Coronary artery (tissue), 2 donors: Measurements from ENCODE around the gene EPB41L1.

Experiments used
- DNase-seq: peaks from one replicate; pipeline ENCODE4 v3.0.0-alpha.2; 2017; ENCODE audit warnings: low spot score
- H3K27ac ChIP-seq, 2 donors: fragments of 200-600 bp; sonication (generic); one replicate each; pipeline ENCODE4 v1.5.1; 2016 to 2019
- H3K4me3 ChIP-seq: fragments of 200-600 bp; sonication (generic); 2 replicates; pipeline ENCODE4 v1.5.1; 2016; ENCODE audit warnings: mild to moderate bottlenecking, moderate library complexity
- TF ChIP-seq, protein P1 (sequence below): fragments of 200-600 bp; sonication (generic); IDR thresholded peaks from one replicate; pipeline ENCODE4 v1.5.1; 2019; ENCODE audit warnings: antibody characterized with exemption

Gene EPB41L1

DNA sequence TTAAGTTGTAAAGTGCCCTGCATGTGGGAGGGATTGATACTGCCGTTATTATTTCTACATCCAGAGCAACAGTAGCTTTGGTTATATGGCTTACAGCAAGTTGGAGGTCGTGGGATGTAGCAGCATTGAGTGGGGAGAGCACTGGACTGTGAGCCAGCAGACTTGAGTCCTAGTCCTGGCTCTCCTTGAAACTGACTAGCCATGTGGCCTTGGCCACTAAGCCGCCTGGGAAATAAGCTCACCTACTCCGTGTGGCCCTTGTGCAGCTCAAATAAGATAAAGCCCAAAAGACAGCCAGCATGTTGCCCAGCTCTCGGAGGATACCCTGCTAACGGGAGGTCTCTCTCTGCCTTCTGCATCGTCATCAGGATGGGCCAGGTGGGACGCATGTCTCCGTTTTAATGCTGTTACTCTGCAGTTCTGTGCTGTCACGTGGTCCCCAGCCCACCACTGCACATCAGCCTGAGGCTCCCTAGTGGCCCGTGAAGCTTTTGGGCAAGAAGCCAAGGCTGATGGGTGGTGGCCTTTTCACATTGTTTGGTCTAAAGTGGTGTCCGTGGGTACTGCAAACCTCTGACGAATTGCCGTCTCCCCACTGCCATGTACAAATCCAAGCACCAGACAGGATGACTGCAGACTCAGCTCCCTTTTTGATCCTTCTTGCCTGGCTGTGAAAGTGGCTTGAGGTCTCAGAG, 7.9 kb downstream of the EPB41L1 start:
- no peak overlapping the region for H3K4me3 ChIP-seq
- no peak overlapping the region for H3K27ac ChIP-seq
- DNase-seq, result no peak
- TF ChIP-seq, protein P1, sequence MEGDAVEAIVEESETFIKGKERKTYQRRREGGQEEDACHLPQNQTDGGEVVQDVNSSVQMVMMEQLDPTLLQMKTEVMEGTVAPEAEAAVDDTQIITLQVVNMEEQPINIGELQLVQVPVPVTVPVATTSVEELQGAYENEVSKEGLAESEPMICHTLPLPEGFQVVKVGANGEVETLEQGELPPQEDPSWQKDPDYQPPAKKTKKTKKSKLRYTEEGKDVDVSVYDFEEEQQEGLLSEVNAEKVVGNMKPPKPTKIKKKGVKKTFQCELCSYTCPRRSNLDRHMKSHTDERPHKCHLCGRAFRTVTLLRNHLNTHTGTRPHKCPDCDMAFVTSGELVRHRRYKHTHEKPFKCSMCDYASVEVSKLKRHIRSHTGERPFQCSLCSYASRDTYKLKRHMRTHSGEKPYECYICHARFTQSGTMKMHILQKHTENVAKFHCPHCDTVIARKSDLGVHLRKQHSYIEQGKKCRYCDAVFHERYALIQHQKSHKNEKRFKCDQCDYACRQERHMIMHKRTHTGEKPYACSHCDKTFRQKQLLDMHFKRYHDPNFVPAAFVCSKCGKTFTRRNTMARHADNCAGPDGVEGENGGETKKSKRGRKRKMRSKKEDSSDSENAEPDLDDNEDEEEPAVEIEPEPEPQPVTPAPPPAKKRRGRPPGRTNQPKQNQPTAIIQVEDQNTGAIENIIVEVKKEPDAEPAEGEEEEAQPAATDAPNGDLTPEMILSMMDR, result no peak

DNA sequence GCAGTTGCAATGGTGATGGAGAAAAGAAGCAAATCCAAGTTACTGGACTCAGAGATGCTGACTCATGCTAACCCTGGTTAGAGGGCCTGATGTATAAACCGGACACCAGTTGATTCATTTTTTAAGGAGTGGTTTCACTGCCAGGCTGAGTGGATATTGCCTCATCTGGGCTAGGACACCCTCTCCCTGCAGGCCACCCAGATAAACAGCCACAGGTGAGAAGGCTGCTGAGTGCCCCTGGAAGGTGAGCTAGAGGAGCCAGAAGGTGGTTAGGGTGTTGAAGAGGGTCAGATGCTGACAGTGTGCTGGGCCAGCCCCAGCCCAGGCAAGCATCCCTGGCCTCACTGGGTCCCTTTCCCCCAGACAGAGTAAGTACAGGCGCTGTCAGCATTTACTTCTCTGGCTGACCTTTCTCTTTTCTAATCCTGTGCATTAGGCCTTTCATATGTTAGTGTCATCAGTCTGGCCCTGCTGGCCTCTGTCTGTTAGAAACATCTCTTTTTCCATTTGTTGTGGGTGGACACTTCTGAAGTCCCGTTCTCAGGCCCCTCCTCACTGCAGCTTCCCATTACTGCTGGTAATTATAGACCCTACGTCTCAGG, 13.5 kb downstream of the EPB41L1 start:
- DNase-seq, result no peak
- H3K4me3 ChIP-seq, result no peak overlapping the region
- H3K27ac ChIP-seq, result no peak overlapping the region
- TF ChIP-seq, protein P1, result no peak

DNA sequence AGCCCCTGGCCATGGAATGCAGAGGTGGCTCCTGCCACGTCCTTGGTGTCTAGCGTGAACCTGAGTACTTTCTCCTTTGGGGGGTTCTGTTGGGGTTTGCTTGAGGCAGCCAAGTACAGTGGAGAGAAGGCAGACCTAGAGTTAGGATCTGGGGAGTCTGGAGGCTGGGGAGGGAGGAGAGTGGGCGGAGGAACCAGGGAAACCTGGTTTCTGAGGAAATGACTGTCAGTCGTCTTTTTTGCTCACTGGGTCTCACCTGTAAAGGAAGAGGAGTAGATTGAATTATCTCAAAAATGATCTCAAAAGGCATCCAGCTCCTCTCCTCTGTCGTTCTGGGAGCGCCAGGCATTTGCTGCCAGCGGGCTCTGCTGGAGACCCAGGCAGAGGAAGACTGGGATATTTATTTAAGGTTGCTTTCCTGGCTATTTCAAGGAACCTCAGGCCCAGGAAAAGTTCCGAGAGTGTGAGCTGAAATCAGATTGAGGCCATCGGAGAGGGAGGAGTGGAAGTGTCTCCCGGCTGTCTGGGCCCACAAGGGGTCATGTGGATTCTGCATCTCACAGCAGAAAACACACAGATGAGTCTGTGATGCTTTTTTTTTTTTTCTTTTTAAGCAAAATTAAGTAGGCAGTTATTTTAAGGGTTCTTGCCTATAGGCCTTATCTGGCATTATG, 16.1 kb downstream of the EPB41L1 start:
- H3K4me3 ChIP-seq, result no peak overlapping the region
- DNase-seq, result no peak
- TF ChIP-seq, protein P1, result no peak
- H3K27ac ChIP-seq, result no peak overlapping the region

DNA sequence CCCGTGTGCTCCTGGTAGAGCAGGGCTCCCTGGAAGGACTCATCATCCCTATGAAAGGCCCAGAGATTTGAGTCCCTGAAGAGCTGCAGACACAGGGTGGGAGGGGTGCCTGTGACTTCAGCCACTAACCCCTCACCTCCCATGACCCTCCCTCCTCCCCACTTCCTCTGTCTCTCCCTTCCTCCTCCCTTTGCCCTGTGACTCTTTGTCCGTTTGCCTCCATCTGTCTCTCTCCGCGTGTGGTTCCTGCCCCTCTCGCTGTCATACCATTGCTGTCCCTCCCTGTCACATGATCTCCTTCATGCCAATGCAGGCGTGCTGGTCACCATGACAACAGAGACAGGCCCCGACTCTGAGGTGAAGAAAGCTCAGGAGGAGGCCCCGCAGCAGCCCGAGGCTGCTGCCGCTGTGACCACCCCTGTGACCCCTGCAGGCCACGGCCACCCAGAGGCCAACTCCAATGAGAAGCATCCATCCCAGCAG, 19.0 kb downstream of the EPB41L1 start:
- no peak overlapping the region for H3K27ac ChIP-seq
- no peak for DNase-seq
- TF ChIP-seq, protein P1, result no peak
- H3K4me3 ChIP-seq, result no peak overlapping the region

DNA sequence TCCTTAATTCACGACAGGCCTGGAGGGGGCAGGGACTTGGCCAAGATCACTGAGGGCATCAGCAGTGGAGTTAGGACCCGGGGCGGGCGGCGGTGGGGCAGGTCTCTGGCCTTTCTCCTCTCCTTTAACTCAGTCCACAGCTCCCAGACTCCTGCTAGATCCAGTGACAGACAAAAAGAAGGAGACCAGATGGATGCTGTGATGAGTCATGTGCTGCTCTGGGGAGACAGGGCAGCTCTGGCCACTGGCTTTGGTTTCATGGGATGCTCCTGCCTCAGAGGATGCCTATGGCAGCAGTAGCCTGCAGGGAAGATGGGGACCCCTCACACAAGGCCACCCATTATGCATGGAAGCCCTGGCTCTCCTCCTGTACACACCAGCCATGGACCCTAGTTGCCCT, 20.5 kb downstream of the EPB41L1 start:
- Histone ChIP-seq H3K27ac (no peak overlapping the region), H3K4me3 (no peak overlapping the region)
- no peak for DNase-seq
- TF ChIP-seq, protein P1, result no peak

DNA sequence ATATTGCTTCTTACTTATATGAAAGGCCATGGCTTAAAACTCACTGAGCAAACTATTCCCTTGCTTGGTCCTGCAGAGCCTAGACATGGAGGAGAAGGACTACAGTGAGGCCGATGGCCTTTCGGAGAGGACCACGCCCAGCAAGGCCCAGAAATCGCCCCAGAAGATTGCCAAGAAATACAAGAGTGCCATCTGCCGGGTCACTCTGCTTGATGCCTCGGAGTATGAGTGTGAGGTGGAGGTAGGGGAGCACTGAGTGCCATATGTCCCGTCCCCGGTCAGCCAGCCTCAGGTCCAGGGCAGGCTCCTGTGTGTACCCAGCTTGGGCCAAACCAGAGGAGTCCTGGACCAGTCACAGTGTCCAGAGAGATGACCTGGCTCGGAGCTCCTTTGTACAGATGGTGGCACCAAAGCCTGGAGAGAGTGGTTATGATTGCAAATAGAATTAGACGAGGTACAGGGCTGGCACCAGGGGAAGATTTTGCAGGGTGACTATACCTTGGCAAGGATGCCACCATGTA, 21.0 kb downstream of the EPB41L1 start:
- Histone ChIP-seq H3K27ac (no peak overlapping the region), H3K4me3 (no peak overlapping the region)
- no peak for DNase-seq
- TF ChIP-seq, protein P1, result no peak
